ENCODE results near the gene SYT15.
"Not testable (repeated sequence)": the region's sequence is repeated elsewhere in the genome, so short reads cannot be mapped to it uniquely, and the experiment has no call there.

DNA sequence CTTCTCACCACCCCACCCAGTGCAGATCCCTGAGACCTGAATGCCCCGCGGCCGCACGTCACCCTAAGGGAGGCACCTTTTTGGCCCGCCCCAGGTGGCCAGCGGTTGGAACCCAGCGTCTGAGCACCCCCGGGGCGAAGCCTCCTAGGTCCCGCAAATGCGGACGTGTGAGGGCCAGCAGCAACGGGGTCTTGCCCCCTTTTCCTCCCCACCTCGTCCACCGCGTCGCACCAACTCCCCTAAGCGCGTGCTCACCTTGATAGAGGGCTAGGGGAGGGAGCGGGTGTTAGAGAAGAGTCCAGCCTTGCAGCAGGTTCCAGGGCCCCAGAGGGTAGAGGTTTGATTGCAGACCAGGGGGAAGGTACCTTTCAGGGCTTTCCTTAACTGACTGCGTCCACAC is 450 bp downstream of the SYT15 start:
- not testable (repeated sequence) for TF ChIP-seq POLR2AphosphoS5, POLR2A, TAF1, SPI1, POU2F2 (IDR thresholded peaks at IDR 0.05; ENCODE audit: low read depth, low read length)

Data from GM12891 (cell line).